ENCODE results near the gene TRIM7.

The TRIM7 gene

DNA sequence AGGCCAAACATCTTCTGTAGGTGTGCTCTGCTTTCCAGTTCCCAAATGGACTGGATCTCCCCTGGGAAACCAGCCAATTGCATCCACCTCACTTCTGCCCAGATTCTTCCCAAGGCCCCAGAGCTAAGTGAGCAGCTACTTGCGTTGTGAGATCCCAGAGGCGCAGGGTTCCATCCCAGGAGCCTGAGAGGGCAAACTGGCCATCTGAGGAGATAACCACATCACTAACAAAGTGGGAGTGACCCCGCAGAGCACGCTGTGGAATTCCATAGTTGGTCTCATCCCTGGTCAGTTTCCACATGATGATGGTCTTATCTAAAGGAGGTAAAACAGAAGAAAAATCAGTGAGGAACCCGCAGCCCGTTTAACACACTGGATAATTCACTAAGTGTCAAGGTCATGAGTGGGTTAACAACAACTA lies 37.0 kb upstream of the TRIM7 start:
- H3K27ac ChIP-seq: peak overlapping the region; percentile 98
- TF ChIP-seq CTCF (conservative IDR thresholded peaks at IDR 0.05): no peak
- TF ChIP-seq ZFX (IDR thresholded peaks at IDR 0.05): no peak

DNA sequence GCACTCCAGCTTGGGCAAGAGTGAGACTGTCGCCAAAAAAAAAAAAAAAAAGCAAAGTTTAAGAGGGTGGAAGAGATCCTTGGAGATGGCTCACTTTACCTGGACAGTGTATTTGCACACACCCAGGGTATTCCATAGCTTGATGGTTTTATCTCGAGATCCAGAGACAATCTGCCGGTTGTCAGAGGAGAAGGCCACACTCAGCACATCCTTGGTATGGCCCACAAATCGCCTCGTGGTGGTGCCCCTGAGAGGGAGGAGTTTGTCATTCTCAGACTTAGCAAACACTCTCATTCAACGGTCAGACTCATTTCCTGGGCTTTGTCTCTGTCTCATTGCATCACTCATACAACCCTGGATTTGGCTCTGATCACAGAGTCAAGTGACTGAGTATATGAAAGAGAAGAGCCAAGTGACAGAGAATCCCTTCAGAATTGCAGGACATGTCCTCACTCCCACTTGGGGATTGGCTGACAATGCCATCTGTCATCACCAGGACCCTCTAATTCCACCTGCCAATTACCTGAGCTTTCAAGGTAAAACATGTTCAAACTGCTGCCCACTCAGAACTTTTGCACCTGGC lies 36.5 kb upstream of the TRIM7 start:
- TF ChIP-seq ZFX (IDR thresholded peaks at IDR 0.05) (no peak), CTCF (conservative IDR thresholded peaks at IDR 0.05) (no peak)
- H3K27ac ChIP-seq: peak overlapping the region; percentile 98

DNA sequence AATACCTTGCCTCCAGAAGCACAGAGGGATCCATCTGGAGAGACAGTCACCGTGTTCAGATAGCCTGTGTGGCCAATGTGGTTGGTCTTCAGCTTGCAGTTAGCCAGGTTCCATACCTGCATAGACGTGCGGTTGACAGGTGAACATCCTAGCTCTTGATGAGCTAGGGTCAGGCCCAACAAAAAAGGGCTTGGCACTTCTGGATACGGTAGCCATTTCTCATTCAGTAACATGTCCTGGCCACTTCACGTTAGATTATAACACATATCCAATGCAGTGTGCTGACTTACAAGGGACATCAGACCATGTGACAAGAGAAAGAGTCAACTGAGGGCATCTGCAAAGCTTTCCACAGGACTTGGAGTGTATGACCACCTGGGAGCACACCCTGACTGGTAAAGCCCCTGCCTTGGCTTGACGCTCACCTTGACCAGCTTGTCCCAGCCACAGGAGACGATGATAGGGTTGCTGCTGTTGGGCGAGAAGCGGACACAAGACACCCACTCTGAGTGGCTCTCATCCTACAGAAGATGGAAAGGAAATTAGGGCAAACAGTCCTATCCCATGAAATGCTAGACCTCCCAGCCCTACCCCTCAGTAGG lies 34.2 kb upstream of the TRIM7 start:
- H3K27ac ChIP-seq: no peak overlapping the region
- TF ChIP-seq CTCF (conservative IDR thresholded peaks at IDR 0.05) (no peak), ZFX (IDR thresholded peaks at IDR 0.05) (no peak)

DNA sequence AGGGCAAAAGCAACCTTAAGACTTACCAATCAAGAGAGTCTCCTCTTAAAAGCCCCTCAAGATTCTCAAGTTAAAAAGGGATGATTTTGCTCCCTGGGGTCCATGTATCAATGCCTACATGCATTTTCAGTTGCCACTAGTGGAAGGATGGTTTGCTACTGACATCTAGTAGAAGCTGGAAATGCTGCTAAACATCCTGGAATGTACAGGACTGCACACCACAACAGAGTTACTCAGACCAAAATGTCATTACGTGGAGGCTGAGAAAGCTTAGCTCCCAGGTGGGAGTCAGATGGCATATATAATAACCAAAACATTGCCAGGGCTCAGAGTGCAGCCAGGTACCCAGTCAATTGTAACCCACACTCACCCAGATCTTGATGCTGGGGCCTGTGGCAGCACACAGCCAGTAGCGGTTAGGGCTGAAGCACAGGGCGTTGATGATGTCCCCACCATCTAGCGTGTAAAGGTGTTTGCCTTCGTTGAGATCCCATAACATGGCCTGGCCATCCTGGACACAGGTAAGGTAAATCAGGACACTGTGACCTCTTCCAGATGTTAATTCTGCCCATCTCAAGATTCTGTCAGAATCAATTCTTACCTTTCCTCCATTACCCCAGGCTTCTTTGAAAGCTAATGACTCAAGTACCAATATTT lies 32.9 kb upstream of the TRIM7 start:
- TF ChIP-seq ZFX (IDR thresholded peaks at IDR 0.05) (no peak), CTCF (conservative IDR thresholded peaks at IDR 0.05) (no peak)

GRCh38 chr5:181236954-181237641 lies 32.1 kb upstream of the TRIM7 start:
- H3K27ac ChIP-seq: no peak overlapping the region
- TF ChIP-seq CTCF (conservative IDR thresholded peaks at IDR 0.05): no peak
- no peak for TF ChIP-seq ZFX (IDR thresholded peaks at IDR 0.05)

More for the DNA sequence above, 32.9 kb upstream of the TRIM7 start:
- H3K27ac ChIP-seq: no peak overlapping the region

- no peak overlapping the region for H3K27ac ChIP-seq
- TF ChIP-seq CTCF (conservative IDR thresholded peaks at IDR 0.05): no peak
- no peak for TF ChIP-seq ZFX (IDR thresholded peaks at IDR 0.05)
These were observed 31.5 kb upstream of the TRIM7 start for GRCh38 chr5:181236471-181236870.

Measured in C4-2B (cell line).